ENCODE data around the gene ENOSF1.

The ENOSF1 gene

DNA sequence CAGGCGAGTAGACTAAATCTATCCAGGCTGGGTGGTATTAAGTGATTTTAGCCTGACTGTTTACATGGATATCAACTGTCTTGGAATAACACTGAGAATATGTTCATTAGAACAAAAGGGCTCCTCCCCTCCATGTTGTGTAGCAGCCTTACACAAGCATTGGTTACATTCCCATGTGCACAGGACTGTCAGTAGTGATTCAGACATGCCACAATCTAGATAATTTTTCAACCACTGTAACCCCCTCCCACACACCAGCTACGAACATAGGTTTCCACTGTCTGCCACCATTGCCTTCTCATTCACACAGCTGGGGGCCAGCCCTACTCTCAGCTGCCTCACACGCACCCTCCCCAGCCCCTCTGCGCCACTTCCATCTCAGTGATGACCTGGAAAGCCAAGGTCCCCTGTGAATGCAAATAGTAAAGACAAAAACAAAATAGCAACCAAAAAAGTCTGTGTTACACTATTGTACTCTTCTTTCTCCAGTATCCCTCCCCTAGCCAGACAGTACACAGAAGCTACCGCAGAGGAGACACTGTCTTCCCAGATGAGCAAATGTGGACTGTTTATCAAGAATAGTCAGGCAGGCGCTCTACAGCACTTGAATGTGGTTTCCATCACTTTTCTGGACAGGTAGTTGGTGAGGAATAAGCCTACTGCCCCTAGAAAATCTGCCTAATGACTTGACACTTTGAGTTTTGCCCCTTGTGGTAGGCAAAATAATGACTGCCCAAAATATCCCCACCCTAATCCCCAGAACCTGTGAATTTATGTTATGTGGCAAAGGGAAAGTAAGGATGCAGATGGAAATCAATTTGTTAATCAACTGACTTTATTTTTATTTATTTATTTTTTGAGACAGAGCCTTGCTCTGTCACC is 82.9 kb downstream of the ENOSF1 start:
- no peak for DNase-seq

DNA sequence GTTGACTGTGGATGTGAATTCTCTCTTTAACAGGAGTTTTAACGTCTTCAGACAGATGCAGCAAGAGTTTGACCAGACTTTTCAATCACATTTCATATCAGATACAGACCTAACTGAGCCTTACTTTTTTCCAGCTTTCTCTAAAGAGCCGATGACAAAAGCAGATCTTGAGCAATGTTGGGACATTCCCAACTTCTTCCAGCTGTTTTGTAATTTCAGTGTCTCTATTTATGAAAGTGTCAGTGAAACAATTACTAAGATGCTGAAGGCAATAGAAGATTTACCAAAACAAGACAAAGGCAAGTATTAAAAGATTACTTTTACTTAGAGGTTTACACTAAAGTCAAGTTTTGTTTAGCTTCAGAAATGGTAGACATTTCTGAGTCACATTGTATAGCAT is 85.2 kb downstream of the ENOSF1 start:
- no peak for DNase-seq

DNA sequence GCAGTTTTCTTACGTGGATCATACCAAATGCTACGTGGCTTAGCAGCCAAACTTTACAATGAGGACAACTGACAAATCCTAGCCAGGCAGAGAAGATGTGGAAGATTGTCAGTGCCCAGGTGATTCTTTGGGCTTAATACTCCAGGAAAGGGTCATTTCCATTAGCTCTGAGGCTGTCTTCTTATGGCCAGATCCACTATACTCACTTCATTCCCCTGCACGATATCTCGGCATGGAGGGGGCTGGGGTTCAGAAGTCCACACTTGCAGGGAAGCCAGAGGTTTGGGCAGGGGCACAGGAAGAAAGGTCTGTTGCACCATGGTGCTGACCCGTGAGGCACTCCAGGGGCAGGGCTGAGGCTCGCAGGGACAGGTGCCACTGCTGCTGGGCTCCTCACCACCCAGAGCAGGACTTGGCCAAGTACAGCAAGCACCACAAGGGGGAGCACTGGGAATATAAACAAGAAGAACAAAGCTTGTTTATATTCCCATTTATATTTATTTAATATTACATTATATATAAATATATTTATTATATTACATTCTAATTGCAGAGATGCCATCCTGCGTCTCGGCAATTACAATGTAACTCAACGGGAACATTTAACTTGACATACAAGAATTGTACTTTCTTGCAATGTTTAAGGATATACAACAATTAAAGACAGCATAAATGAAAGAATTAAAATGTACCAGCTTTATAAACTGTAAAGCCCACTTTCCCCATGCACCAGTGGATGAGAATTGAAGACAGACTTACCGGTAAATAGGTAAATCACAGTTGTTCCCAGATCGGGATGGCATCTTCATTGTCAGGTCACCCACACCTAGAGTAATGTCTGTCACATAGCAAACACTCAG is 88.4 kb downstream of the ENOSF1 start:
- peak; percentile 81 for DNase-seq

DNA sequence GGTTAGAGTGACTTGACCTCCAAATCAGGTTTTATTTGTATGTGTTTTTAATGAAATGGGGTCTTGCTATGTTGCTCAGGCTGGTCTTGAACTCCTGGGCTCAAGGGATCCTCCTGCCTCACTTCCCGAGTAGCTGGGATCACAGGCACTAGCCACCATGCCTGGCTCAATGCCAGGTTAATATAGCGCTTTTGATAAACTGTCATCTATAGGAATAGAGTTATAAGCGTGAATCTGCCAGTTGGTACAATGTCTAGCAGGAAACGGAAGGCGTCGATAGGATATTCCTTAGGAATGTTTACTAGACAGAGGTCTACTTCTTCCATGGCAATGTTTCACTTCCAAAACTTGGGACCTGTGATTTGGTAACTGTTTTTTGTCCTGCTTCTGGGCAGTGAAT is 90.1 kb downstream of the ENOSF1 start:
- no peak for DNase-seq

DNA sequence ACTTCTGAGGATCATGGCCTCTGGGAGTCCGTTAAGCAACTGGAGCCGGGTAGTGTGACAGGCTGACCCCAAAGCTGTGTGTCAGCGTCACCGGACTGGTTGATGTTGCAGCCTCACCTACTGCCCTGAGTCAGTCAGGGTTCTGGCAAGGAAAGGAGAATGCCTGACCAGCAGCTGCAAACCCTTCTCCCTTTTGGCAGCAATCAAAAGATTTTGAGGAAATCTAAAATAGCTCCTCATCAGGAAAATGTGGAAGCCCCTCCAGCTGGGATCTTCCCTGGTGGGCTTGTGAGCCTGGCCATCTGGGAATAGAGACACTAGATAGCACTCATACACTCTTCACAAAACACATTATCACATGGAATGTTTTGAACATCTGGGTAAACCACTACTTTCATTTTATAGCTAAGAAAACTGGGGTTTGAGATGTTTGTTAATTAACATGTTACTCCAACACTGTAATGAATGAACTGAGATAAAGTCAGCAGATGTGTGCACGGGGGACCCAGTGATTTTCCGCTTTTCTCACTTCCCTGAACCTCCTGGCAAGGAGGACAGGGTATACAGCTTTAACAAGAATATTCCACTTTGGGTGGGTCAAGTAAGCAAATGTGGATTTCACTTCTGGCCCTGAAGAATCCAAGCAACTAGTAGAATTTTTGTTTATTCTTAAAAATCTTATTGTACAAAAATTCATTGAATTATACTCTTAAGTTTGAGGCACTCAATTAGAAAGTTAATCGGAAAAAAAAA is 91.0 kb downstream of the ENOSF1 start:
- no peak for DNase-seq
